Transverse colon (tissue), 4 donors: ENCODE results near the gene DNLZ. TPM values are rescaled to one million over a fixed set of nuclear protein-coding genes. Genes with fewer than 3 reads are reported as not detected.

Experiments used
- DNase-seq: peaks from one replicate; pipeline ENCODE4 v3.0.0-alpha.2; 2019
- H3K27ac ChIP-seq, 4 donors: fragments of 200-600 bp; sonication (generic); 2 replicates each; pipeline ENCODE4 v1.5.1; 2016 to 2018; ENCODE audit warnings: inconsistent platforms in 4 of 4
- H3K27me3 ChIP-seq: fragments of 200-600 bp; sonication (generic); 2 replicates; pipeline ENCODE4 v1.5.1; 2017; ENCODE audit warnings: inconsistent platforms
- H3K36me3 ChIP-seq, 4 donors: fragments of 200-600 bp; sonication (generic); 2 replicates each; pipeline ENCODE4 v1.5.1; 2017 to 2019; ENCODE audit warnings: inconsistent platforms in 4 of 4
- H3K4me1 ChIP-seq, 4 donors: fragments of 200-600 bp; sonication (generic); 2 replicates each; pipeline ENCODE4 v1.5.1; 2017 to 2020; ENCODE audit warnings: inconsistent platforms in 4 of 4
- H3K4me3 ChIP-seq, 4 donors: fragments of 200-600 bp; sonication (generic); 1 replicate in 1 of 4; 2 replicates in 3 of 4; pipeline versions ENCODE4 v1.5.1 to v1.6.1; 2017 to 2019; ENCODE audit warnings: inconsistent platforms in 4 of 4
- H3K9me3 ChIP-seq, 2 donors: fragments of 200-600 bp; sonication (generic); 2 replicates each; pipeline ENCODE4 v1.5.1; 2017 to 2019; ENCODE audit warnings: inconsistent platforms in 2 of 2
- EP300 ChIP-seq: sonication (generic); formaldehyde crosslinking; IDR thresholded peaks from one replicate; pipeline ENCODE4 v1.6.1; 2017; ENCODE audit warnings: antibody characterized with exemption, low read depth
- POLR2A ChIP-seq: fragments of 450-650 bp; IDR thresholded peaks from one replicate; pipeline ENCODE4 v1.6.1; 2016; ENCODE audit warnings: antibody characterized with exemption, mild to moderate bottlenecking, moderate library complexity
- POLR2AphosphoS5 ChIP-seq, 3 donors: sonication (generic); formaldehyde crosslinking; IDR thresholded peaks; one replicate each; pipeline ENCODE4 v1.6.1; 2016; ENCODE audit warnings: antibody characterized with exemption in 3 of 3
- WGBS, 2 donors: methylation state at CpG; one replicate each; pipeline ENCODE4 v1.1.5; 2018; ENCODE audit warnings: low coverage in 1 of 2; 5-methylcytosine and 5-hydroxymethylcytosine counted together
- in situ Hi-C, 4 donors: fragments of 200-750 bp; cut with MboI; loops; one replicate each; pipeline versions ENCODE4 v1.15.0 to v1.15.1; 2017; ENCODE audit warnings: low sequenced_read_pairs in 3 of 4, low pct_ligation_motif_present in 1 of 4, low pct_unique_long_range_greater_than_20kb in 1 of 4
- intact Hi-C: fragments of 100-400 bp; cut with DNase I; formaldehyde crosslinking; loops from one replicate; pipeline ENCODE4 v1.15.1; 2023; ENCODE audit warnings: low total_unique reads
- total RNA-seq, 4 donors: library from RNA; depleted of rRNA; stranded (reverse); fragments of >200 nt; gene quantifications; one replicate each; pipeline ENCODE4 v1.1.0, GENCODE V29; 2016
- TF ChIP-seq, protein P1 (sequence below), 5 experiments: fragments of 200-600 bp in 3 of 5; fragments of 450-650 bp in 2 of 5; sonication (generic) in 3 of 5; IDR thresholded peaks; 1 replicate in 2 of 5; 2 replicates in 3 of 5; pipeline ENCODE4 v1.5.1; 2016 to 2017; ENCODE audit warnings: antibody characterized with exemption in 5 of 5, inconsistent platforms in 3 of 5, mild to moderate bottlenecking in 2 of 5, moderate library complexity in 1 of 5

Gene DNLZ
- total RNA-seq, 4 donors from 2014 or later = 6.7 to 17.3 (median 10.4) TPM

DNA sequence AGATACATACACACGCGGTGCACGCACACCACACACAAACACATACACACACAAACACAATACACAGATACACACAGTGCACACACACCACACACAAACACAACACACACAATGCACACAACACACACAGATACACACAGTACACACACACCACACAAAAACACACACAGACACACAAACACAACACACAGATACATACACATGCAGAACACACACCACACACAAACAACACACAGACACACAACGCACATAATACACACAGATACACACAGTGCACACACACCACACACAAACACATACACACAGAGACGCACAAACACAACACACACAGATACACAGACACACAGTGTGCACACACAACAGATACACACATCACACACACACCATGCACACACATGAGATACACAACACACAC is 53.7 kb downstream of the DNLZ start:
- in situ Hi-C loops (no loop called here), intact Hi-C loops (no loop called here)
- no peak overlapping the region for H3K4me3 ChIP-seq
- peaks cover 0 to 2% of the 10 kb centered on the region in 2 donors for H3K9me3 ChIP-seq
- H3K27me3 ChIP-seq = peaks cover 20% of the 10 kb centered on the region
- 92 to 100% methylated on average over 2 to 5 of the region's 5 CpGs for WGBS, 2 donors
- H3K4me1 ChIP-seq = peaks cover 0 to 10% (median 3%) of the 10 kb centered on the region in 4 donors
- TF ChIP-seq EP300 (no peak), POLR2AphosphoS5 (IDR thresholded peaks at IDR 0.05) (no peak), POLR2A (no peak)
- TF ChIP-seq, protein P1, sequence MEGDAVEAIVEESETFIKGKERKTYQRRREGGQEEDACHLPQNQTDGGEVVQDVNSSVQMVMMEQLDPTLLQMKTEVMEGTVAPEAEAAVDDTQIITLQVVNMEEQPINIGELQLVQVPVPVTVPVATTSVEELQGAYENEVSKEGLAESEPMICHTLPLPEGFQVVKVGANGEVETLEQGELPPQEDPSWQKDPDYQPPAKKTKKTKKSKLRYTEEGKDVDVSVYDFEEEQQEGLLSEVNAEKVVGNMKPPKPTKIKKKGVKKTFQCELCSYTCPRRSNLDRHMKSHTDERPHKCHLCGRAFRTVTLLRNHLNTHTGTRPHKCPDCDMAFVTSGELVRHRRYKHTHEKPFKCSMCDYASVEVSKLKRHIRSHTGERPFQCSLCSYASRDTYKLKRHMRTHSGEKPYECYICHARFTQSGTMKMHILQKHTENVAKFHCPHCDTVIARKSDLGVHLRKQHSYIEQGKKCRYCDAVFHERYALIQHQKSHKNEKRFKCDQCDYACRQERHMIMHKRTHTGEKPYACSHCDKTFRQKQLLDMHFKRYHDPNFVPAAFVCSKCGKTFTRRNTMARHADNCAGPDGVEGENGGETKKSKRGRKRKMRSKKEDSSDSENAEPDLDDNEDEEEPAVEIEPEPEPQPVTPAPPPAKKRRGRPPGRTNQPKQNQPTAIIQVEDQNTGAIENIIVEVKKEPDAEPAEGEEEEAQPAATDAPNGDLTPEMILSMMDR (IDR thresholded peaks at IDR 0.05) = no peak
- no peaks in the 10 kb centered on the region for H3K36me3 ChIP-seq
- no peak for DNase-seq
- H3K27ac ChIP-seq = no peak overlapping the region

Other genes starting within 250 kb of the DNLZ start
- gene TMEM250, start 244.9 kb downstream of the DNLZ start, total RNA-seq = 100 to 1,000 TPM in 2 of 4 donors, 10 to 100 TPM in 2; 50.3 to 187 (median 86.6) TPM
- gene LHX3, start 158.6 kb downstream of the DNLZ start, total RNA-seq = not detected
- 10 to 100 TPM in 1 of 4 donors, 1 to 10 TPM in 3; 3.7 to 18.1 (median 4.8) TPM for gene QSOX2, start 117.9 kb downstream of the DNLZ start, total RNA-seq
- 1 to 10 TPM in 1 of 4 donors, under 1 TPM in 2, not detected in 1; 0.40 to 1.1 (median 0.41) TPM for gene CCDC187, start 59.6 kb downstream of the DNLZ start, total RNA-seq
- gene GPSM1, start 36.2 kb downstream of the DNLZ start, total RNA-seq = 1 to 10 TPM; 2.3 to 8.6 (median 7.0) TPM
- gene CARD9, start 9.9 kb upstream of the DNLZ start, total RNA-seq = 1 to 10 TPM; 1.1 to 5.6 (median 2.0) TPM
- gene SNAPC4, start 36.4 kb upstream of the DNLZ start, total RNA-seq = 10 to 100 TPM in 2 of 4 donors, 1 to 10 TPM in 2; 6.0 to 14.5 (median 10.1) TPM
- gene ENTR1, start 46.9 kb upstream of the DNLZ start, total RNA-seq = 10 to 100 TPM; 23.6 to 74.6 (median 40.9) TPM
- gene PMPCA, start 46.9 kb upstream of the DNLZ start, total RNA-seq = 10 to 100 TPM; 24.3 to 61.3 (median 45.8) TPM
- 10 to 100 TPM; 12.5 to 57.5 (median 18.3) TPM for gene INPP5E, start 76.1 kb upstream of the DNLZ start, total RNA-seq
- gene SEC16A, start 119.3 kb upstream of the DNLZ start, total RNA-seq = 10 to 100 TPM; 54.1 to 75.9 (median 65.8) TPM
- 100 to 1,000 TPM in 2 of 4 donors, 10 to 100 TPM in 2; 48.2 to 154 (median 98.2) TPM for gene NOTCH1, start 182.3 kb upstream of the DNLZ start, total RNA-seq